A172 (cell line): ENCODE data around the gene ABCG2. TPM values are rescaled to one million over a fixed set of nuclear protein-coding genes. Genes with fewer than 3 reads are reported as not detected.
"Not testable (repeated sequence)": the region's sequence is repeated elsewhere in the genome, so short reads cannot be mapped to it uniquely, and the experiment has no call there.

Source experiments
- DNase-seq: peaks from one replicate; pipeline ENCODE4 v3.0.0-alpha.2; 2015; ENCODE audit warnings: low spot score
- total RNA-seq: library from RNA; depleted of rRNA; stranded (reverse); fragments of >200 nt; shearing (Covaris generic); gene quantifications from 2 replicates; pipeline ENCODE4 v1.2.3, GENCODE V29; 2014

ABCG2 gene
- total RNA-seq, 1 experiment from 2014 or later = 2.1 TPM

DNA sequence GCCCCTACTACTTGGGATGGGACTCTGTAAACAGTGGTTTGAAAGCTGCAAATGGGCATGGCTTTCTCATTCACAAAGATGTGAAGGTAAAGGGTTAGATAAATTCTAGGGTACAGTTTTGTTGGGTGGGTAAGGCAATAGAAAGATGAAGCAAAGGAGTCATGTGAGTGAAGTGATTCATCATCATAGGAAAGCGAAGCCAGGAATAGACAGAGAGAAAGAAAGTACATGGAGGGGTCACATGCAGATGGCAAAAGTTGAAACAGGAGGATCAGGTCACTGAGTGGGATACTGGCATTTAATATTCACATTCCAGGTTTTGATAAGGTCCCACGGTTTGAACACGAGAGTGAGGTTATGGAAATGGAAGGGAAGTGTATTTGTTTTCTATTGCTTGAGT is 8.2 kb upstream of the ABCG2 start:
- DNase-seq = no peak

DNA sequence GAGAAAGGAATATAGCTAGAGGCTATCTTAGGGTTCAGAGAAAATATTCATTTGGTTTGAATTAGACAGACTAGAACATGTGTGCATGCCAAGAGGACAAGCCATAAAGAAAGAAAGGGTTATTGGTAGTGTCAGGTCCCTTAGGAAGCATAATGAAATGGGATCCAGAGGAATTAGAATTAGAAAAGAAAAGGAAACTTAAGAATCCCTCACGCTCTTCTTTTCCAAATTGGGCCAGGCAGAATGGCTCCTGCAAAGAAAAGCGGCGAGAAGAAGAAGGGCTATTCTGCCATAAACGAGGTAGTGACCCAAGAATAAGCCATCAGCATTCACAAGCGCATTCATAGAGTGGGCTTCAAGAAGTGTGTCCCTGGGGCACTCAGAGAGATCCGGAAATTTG is 4.9 kb upstream of the ABCG2 start:
- no peak for DNase-seq

DNA sequence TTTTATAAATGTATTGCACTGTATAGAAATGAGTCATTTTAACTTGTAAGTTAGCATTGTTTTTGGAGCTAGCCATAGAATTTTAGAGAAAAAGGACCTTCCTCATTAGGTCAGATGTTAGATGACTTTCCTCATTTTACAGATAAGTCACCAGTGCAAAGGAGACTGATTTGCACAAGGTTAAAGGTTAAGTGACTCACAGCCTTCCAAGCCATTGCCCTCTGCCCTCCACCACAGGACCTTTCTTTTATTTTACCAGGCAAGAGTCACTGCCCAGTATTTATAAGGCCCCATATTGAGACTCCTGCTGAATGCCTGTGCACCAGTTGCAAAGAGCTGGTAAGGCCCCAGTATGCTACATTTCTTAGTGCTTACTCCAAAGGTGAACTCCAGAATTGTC is 4.2 kb upstream of the ABCG2 start:
- DNase-seq = no peak

DNA sequence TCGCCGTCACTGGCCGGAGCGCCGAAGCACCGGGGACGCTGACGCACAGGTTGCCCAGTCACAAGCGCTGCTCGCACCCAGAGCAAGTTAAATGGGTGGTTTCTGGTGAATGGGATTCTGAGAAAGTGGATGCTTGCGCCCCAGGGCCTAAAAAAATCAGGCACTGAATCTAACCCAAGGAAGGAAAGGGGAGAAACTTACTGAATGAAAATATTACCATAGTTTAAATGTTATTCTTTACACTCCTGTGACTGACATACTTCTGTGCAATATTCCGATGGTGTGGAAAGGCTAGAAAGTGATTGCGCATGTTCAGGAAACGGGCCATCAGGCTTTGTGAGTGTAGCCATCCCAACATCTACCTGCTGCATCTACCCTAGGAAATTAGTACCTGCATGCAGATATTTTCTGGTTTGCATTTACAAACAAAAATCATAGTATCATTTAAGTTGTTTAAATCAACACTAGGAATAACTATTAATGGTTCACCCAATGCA is 838 bp upstream of the ABCG2 start:
- no peak for DNase-seq

DNA sequence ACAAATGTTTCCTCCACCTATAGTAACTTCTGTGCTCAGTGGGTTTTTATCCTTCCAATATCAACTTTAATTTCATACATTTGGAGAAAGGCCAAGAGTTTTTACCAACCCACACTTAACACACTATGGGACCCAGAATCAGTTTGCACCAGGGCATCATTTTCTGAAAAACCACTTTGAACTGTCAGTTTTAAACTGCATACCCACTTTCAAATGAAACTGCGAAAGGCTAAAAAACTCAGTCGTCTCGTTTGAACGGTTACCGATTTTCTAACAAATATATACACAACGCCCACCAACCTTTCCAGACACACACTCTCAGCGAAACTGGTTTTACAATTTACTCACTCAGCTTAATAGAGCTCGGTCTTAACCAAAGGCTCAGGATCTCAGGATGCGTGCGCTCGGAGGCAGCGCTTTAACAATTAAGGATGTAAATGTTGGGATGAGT is 376 bp downstream of the ABCG2 start:
- DNase-seq = no peak

DNA sequence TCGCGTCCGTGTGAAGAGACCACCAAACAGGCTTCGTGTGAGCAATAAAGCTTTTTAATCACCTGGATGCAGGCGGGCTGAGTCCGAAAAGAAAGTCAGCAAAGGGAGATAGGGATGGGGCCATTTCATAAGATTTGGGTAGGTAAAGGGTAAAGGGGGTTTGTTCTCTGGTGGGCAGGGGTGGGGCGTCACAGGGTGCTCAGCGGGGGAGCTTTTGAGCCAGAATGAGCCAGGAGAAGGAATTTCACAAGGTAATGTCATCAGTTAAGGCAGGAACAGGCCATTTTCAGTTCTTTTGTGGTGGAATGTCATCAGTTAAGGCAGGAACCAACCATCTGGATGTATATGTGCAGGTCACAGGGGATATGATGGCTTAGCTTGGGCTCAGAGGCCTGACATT is 6.1 kb downstream of the ABCG2 start:
- not testable (repeated sequence) for DNase-seq

DNA sequence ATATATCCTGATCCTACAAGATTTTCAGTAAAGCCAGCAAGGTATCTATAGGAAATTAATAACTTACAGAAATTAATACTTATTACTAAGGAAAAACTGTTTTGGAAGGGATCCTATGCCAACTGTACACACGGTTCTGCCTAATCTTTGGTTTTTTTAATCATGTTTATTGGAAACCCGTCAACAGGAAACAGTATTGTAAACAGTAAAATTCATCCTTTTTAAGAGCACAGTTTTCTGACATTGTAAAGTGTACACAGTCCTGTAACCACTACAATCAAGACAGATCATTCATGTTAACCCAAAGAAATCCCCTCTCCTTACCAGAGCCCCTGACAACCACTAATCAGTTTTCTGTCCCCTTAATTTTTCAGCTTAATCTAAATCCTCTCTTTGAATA is 9.9 kb downstream of the ABCG2 start:
- DNase-seq = no peak

DNA sequence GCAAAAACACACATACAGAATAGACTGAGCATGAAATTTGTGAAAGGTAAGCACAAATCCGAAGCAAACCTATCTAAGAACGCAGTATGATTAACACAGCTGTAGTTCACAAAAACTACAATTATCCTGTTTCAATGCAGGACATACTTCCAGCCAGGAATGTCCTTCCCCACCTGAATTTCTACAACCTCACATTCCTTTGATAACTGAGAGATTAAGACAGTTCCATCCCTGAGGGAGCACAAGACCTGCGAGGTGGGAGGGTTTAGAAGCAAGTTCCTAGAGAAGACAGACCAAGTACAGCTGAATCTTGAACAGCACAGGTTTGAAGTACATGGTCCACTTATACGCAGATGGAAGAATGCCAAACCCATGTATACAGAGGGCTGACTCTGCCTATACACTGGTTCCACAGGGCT is 10.6 kb downstream of the ABCG2 start:
- no peak for DNase-seq

DNA sequence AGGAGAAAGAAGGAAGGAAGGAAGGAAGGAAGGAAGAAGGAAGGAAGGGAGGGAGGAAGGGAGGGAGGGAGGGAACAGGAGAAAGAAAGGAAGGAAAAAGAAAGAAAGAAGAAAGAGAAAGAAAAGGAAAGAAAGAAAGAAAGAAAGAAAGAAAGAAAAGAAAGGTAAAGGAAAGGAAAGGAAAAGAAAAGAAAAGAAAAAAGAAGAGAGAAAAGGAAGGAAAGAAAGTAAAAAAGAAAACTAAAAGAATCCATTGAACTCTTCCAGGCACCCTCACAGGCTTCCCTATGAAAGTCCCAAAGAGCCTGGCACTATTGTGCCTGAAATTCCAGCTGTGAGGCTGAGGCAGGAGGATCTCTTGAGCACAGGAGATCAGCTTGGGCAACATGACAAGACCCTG is 11.5 kb downstream of the ABCG2 start:
- no peak for DNase-seq

DNA sequence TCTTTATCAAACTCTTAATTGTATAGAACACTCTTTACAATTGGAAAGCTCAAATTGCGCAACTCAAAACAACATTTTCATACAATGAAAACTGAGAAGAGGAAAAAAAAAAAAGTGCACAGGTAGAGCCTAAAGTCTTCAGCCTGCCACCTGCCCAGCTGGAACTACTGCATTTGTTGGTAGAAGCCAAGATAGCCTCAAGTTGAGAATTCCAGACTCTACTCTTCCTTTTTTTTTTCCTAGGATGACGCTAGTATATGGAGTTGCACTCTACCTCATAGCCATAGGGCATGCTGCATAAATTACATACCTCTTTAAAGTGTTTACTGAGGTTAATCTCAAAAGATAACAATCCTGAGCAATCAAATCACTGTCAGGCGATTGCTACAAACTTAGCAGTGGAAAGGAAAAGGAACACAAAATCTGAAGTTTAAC is 13.6 kb downstream of the ABCG2 start:
- DNase-seq = no peak

DNA sequence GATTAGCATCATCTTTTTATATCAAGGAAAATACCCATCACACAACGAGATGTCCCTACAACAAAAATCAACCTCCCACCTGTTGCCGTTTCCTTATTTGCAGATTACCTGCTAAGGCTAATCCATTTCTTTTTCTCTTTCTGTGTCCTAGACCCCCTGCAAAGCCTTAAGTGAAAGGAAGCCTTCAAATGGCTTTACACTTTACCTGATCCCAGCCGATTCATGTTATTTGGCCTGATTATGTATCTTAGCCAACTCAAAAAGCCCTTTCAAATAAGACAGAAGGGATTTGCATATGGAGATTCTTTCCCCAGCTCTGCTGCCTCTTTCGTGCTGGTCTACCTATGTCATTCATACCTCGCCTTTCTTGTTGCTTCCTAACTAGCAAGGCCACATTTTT is 14.4 kb downstream of the ABCG2 start:
- no peak for DNase-seq

DNA sequence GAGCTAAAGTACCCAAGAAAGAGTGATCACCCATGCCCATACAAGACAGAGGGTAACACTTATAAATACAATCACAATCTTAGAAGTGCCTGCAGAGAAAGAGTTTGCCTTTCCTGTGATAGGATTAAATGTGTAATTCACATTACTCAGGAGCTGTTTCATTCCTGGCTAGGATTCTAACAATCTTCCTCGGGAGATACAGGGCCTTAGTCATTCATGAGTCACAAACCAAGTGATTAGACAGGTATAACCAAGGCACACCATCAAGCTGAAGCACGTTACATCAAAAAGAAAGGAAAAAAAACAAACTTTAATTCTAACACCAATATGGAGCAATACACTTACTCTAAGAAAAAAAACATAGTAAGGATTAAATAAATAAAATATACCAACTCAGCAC is 14.9 kb downstream of the ABCG2 start:
- peak; percentile 88 for DNase-seq

DNA sequence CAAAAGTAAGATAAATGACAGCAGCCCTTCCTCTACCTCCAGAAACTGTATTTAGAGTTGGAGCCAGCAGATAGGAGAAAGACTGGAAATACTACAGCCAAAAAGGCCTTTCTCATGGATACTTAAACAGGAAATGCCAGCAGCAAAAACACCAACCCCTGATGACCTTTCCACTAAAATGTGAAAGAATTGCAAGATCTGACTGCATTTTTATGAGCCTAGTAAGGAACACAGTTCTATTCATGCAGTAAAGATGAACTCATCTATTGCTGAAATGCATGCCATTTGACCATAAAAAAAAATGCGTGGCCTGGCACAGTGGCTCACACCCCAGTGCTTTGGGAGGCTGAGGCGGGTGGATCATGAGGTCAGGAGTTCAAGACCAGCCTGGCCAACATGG is 19.9 kb downstream of the ABCG2 start:
- peak; percentile 72 for DNase-seq

DNA sequence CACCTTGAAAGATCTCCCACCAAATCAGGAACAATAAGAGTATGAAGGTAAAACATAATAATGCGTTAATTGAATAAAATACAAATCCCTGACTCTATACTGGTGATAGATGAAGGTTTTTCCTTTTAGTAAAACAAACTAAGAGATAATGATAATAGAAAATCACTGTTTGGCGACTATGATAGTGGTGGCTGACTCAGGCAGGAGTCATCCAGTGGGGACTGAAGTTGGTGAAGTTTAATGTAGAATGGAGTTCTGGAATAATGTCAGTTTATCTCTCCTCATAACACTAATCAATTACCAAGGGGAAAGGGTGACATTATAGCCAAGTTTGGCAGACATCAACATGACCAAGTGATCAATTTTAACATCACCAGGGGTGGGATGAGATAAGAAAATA is 21.3 kb downstream of the ABCG2 start:
- DNase-seq = peak; percentile 35

DNA sequence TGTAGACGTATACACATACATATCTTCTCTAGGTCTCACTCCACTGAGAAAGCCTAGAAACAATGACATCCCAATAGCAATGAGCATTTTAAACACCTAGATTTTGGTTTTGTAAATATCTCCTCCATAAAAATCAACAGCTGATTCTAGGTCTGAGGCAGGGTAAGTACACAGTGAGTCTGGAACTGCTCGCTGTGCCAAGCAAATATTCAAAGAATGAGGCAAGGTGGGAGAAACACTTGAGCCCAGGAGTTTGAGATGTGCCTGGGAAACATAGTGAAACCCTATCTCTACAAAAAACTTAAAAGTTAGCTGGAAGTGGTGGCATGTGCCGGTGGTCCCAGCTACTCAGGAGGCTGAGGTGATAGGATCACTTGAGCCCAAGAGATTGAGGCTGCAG is 22.2 kb downstream of the ABCG2 start:
- no peak for DNase-seq

DNA sequence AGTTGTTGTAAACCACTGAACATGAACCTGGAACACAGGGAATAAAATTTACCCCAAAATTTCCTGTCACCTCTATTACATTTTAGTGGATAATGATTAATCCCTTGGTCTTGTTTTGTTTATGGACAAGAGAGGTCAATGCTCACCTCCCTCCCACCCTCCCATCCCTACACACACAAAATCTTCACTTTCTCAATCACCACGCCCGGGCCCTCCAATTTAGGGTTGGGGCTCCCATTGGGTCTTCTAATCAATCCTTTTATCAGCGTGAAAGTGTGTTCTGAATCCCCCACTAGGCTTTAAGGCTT is 23.1 kb downstream of the ABCG2 start:
- no peak for DNase-seq

DNA sequence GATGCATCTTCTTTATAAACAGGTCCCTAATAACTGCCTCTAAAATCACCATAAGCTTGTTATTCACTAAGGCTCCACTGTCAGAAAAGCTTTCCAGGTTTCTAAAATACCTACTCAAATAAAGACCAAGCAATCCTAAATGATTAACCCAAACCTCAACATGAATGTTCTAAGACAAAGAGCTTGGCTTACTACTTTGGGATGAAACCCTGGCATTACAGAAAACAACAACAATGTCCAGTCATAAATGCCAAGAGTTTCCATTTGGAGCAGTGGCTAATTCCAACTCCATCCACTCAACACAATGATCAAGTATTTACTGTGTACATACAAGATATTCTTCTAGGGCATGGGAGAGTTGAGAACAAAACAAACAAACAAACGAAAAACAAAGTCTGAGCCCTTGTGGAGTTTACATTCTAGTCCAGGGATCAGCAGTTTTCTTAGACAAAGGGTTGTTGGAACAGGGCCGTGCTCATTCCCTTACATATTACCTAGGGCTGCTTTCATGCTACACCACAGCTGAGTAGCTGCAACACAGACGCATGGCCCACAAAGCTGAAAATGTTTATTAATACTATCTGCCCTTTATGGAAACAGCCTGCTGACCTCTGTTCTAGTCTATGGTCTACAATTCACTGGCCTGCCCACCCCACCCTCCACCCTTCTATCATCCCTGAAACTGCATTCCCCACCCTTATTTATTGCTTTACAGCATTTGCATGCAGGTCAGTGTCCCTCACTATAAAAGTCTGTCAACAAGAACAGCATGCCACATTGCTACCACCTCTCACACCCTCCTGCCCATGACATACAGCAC is 23.7 kb downstream of the ABCG2 start:
- DNase-seq = no peak

DNA sequence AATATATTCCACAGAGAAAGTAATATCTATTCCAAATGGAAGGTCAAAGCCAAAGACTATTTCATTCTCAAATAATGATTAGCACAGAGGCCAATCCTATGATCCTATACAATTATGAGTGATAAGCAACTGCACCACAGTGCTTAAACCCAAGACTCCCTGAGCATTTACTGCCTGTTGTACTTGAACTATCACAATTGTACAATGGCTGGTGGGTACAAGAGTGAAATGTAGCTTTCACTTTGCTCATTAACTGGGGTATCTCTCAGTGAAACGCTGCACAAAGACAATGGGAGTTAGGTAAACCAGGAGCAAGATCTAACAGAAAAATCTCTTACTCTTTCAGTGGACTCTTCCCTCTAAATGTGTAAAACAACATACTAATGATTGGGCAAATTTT is 24.3 kb downstream of the ABCG2 start:
- no peak for DNase-seq

DNA sequence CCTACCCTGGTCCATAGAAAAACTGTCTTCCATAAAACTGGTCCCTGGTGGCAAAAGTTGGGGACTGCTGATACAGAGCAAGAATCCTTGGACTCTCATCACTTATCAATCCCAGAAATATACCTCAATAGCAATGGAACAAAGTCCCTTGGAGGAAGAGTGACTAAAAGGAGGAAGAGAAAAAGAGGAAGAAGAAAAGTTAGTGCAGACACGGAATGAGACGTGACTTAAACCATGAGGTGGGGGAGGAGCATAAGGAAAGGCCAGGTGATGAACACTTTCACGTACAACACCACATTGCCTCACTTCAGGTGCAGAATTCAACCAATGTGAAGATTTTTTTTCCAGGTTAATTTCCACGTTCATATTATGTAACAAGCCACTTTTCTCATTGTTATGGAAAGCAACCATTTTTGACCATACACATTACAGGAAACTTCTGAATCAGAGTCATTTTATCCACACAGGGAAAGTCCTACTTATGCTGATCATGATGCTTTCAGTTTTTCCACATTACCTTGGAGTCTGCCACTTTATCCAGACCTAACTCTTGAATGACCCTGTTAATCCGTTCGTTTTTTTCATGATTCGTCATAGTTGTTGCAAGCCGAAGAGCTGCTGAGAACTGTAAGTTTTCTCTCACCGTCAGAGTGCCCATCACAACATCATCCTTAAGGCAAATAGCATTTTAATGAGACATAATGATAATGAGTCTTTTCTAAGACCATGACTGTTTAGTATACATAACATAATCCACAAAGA is 27.7 kb downstream of the ABCG2 start:
- DNase-seq = no peak

DNA sequence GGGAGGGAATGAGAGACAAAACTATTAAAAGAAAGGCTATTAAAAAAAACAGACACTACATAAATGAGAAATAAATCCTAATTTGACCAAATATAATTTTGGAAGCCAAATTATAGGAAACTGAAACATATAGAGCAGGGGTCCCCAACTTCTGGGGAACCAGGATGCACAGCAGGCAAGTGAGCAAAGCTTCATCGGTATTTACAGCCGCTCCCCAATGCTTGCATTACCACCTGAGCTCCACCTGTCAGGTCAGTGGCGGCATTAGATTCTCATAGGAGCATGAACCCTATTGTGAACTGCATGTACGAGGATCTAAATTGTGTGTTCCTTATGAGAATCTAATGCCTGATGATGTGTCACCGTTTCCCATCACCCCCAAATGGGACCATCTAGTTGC is 28.4 kb downstream of the ABCG2 start:
- DNase-seq = no peak

DNA sequence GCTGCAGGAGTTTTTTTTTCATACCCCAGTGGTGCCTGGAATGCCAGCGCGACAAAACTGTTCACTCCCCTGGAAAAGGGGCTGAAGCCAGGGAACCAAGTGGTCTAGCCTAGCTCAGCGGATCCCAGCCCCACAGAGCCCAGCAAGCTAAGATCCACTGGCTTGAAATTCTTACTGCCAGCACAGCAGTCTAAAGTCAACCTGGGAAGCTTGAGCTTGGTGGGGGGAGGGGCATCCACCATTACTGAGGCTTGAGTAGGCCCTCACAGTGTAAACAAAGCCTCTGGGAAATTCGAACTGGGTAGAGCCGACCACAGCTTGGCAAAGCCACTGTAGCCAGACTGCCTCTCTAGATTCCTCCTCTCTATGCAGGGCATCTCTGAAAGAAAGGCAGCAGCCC is 36.2 kb downstream of the ABCG2 start:
- DNase-seq = not testable (repeated sequence)

DNA sequence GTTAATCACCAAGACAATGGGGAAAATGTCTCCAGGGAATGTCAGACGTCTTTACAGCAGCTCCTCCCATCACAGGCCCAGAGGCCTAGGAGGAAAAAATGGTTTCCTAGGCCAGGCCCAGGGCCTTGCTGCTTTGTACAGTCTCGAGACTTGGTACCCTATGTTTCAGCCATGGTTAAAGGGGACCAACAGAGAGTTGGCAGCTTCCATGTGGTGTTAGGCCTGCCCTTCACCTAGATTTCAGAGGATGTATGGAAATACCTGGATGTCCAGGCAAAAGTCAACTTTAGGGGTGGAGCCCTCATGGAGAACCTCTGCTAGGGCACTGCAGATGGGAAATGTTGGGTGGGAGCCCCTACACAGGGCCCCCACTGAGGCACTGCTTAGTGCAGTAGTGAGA is 38.5 kb downstream of the ABCG2 start:
- no peak for DNase-seq

DNA sequence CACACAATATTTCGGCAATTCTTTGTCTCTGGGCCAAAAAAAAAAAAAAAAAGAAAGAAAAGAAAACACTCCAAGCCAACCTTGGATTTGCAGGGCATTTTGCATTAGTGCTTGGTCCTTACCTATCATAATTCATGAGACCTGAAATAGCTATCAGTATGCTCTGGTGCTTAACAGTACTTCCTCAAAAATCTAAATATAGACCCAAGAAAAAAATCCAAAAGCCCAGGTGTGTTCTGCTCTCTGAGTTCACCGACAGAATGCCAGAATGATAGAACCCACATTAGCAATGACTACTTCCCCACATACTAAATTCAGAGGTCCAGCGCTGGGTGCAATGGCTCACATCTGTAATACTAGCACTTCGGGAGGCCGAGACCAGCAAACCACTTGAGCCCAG is 42.9 kb downstream of the ABCG2 start:
- no peak for DNase-seq
